T-helper 1 cell treated with Interleukin-12 subunit alpha and Interleukin-12 subunit beta and Interleukin-4 antibody, amounts not matched to agents 30 ng/mL and 1 ng/mL, for 36 hours (primary cell): Measurements from ENCODE around the gene USF2. TPM values are rescaled to one million over a fixed set of nuclear protein-coding genes. Genes with fewer than 3 reads are reported as not detected.

Experiments
- intact Hi-C: fragments of 100-400 bp; cut with micrococcal nuclease; formaldehyde crosslinking; loops from one replicate; pipeline ENCODE4 v1.15.1; 2024
- total RNA-seq: library from RNA; stranded (reverse); gene quantifications from 2 replicates; pipeline ENCODE4 v1.2.3, GENCODE V29; 2022

USF2 gene
- total RNA-seq, 1 donor from 2014 or later, result 138 TPM

- intact Hi-C loops, result no loop called here
These were observed 27.3 kb upstream of the USF2 start for GRCh38 chr19:35241417-35241816.

DNA sequence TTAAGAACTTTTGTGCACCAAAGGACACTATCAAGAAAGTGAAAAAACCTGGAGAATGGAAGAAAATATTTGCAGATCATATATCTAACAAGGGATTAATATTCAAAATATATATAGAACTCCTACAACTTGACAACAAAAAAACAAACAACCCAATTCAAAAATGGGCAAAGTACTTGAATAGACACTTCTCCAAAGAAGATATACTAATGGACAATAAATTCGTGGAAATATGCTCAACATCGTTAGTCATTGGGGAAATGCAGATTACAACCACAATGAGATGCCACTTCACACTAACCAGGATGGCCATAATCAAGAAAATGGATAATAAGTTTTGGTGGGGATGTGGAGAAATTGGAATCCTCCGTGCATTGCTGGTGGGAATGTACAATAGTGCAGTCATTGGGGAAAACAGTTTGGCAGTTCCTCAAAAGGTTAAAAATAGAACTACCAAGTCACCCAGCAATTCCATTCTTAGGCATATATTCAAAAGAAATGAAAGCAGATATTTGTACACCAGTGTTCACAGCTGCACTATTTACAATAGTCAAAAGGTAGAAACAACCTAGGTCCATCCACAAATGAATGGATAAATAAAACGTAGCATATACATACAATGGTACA is 22.2 kb upstream of the USF2 start:
- intact Hi-C loops, result loop anchor here (5.0 kb wide), 1 partner anchor 34 kb away; no protein-coding TSS in a partner anchor

DNA sequence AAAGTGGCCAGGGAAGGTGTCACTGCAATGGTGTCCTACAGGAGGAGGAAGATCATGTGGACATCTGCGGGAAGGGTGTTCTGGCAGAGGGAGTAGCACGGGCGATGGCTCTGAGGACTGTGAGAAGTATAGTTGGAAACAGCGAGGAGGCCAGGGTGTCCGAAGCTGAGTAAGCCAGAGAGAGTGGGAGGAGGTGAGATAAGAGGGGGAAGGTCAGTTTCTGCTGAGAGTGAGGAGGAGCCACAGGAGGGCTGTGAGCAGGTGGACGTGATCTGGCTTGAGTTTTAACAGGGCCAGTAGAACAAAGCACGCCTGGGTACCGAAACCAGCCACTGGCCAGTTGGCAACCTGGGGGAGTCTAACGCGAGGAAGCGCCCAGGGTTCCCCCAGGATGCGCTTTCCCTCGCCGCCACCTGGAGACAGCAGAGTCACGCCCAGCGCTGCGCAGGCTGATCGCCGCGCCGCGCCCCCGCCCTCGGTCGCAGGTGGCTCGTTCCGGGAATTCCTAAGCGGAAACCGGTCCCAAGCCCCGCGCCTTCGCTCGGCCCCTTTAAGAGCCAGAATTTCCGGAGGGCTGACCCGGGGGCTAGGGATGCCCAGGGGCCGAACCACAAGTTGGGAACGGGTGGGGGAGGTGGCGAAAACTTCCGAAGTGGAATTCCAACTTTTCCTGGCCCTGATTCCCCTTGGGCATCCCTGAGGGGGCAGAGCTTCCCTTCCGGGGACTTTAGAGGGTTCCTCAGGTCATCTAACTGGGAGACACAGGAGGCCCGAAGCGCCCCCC is 21.0 kb upstream of the USF2 start:
- intact Hi-C loops, result loop anchor here (2.0 to 5.0 kb wide), 2 partner anchors 35 to 107 kb away; no protein-coding TSS in a partner anchor

- intact Hi-C loops, result loop anchor here (2.0 to 5.0 kb wide), 2 partner anchors 36 to 108 kb away; no protein-coding TSS in a partner anchor
These were observed 20.2 kb upstream of the USF2 start, which contains the start of gene LSR for GRCh38 chr19:35248310-35249145. LSR (plus strand) TSS chr19:35249002; CDS start chr19:35249023, 21 bp downstream.

DNA sequence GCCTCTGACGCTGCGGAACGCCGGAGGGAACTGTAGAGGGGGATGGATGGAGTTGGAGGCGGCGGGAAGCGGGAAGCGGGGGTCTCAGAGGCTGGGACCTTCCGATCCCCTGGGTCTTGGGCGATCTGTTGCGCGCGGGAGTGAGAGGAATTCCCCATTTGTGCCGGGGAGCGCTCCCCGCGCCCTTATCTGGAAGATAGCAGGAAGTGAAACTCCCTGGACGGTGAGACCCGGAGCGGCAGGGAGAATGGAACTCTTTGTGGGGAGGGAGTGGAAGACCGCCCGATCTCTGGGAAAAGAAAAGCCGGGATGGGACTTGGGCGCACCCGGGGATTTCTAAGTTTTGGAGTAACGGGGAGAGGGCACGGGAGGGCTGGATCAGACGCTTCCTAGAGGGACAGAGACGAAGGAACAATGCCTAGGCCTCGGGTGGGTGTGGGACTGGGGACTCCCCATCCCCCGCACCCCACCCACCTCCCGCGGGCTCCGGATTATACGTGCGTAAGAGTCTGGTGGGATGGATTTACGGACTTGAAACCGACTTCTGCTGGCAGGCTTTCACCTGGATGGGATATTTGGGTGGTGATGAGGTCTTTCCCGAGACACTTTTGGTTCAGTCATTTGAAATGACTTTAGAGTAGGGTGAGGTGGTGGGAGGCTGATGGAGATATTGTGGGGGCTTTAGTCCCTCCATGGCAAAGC is 19.5 kb upstream of the USF2 start:
- intact Hi-C loops, result loop anchor here (2.0 to 5.0 kb wide), 2 partner anchors 37 to 108 kb away; no protein-coding TSS in a partner anchor

- intact Hi-C loops, result loop anchor here (2.0 to 5.0 kb wide), 2 partner anchors 38 to 109 kb away; no protein-coding TSS in a partner anchor
These were observed 18.7 kb upstream of the USF2 start for GRCh38 chr19:35249848-35250711.

DNA sequence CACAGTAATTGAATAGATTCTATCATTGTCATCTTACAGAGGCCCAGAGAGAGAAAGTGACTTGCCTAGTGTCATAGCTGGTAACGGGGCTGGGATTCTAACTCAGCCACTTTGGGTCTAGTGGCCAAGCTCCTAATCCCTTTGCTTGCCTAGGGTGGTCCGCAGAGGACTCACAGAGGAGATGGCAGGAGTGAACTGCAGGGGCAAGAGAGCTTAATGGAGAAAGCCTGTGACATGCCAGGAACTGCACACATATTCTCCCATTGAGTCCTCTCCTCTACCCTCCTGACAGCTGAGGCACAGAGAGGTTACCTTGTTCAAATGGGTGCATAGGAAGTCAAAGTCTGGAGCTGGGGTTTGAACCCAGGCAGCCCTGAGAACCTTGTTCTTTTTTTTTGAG is 17.3 kb upstream of the USF2 start:
- intact Hi-C loops, result no loop called here

GRCh38 chr19:35253316-35254286 is 15.2 kb upstream of the USF2 start:
- intact Hi-C loops, result no loop called here

GRCh38 chr19:35254341-35255297 is 14.1 kb upstream of the USF2 start:
- intact Hi-C loops, result no loop called here

DNA sequence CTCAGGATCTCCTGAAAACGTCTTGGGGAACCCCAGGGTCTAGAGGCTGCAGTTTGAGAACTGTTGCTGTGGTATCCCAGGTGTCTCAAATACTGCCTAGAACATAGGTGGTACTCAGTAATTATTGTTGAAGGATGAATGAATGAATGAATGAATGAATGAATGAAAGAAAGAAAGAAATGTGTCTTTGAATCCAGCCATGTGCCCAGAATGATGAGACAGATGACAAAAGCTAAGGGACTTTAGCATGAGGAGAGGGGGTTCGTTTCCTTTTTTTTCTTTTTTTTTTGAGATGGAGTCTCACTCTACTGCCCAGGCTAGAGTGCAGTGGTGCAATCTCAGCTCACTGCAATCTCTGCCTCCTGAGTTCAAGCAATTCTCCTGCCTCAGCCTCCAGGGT is 12.2 kb upstream of the USF2 start:
- intact Hi-C loops, result no loop called here

- intact Hi-C loops, result no loop called here
These were observed 11.7 kb upstream of the USF2 start for GRCh38 chr19:35257113-35257461.

DNA sequence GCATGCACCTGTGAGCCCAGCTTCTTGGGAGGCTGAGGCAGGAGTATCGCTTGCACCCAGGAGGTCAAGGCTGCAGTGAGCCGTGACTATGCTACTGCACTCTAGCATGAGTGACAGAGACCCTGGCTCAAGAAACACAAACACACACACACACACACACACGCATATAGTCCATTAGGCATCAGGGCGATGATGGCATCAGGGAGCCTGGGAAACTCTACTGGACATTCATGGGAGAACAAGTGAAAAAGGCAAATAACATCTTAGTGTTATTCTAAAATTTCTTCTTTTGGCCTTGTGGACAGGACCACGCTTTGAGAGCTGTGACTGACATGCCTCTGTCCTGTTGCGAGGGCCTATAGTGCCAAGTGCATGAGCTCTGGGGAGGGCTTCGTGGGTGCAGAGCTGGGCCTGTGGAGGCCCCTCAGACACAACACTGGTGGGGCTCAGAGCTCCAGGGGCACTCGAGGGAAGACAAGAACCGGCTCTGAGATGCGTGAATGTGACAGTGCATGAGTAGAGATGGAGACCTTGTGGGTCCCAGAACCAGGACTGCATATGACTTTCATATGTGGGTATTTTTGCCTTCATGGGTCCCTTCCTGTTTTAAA is 8.0 kb upstream of the USF2 start:
- intact Hi-C loops, result no loop called here

- intact Hi-C loops, result no loop called here
These were observed 7.2 kb upstream of the USF2 start for GRCh38 chr19:35261356-35262100.

- intact Hi-C loops, result no loop called here
These were observed 6.5 kb upstream of the USF2 start for GRCh38 chr19:35262101-35262761.

GRCh38 chr19:35264268-35265125 is 4.3 kb upstream of the USF2 start:
- intact Hi-C loops, result loop anchor here (5.0 kb wide), 1 partner anchor 72 kb away; no protein-coding TSS in a partner anchor
